Prostate gland (tissue), 2 donors: ENCODE results near the gene GNB5. TPM values are rescaled to one million over a fixed set of nuclear protein-coding genes. Genes with fewer than 3 reads are reported as not detected.
"Not testable (repeated sequence)": the region's sequence is repeated elsewhere in the genome, so short reads cannot be mapped to it uniquely, and the experiment has no call there.

Source experiments
- DNase-seq: peaks from one replicate; pipeline ENCODE4 v3.0.0-alpha.2; 2019; ENCODE audit warnings: low spot score
- H3K27ac ChIP-seq, 2 donors: fragments of 200-600 bp; sonication (generic); 2 replicates each; pipeline ENCODE4 v1.5.1; 2017 to 2019
- H3K27me3 ChIP-seq: fragments of 200-600 bp; sonication (generic); replicated peaks from 2 replicates; pipeline ENCODE4 v1.5.1; 2019; ENCODE audit not compliant: insufficient read depth
- H3K36me3 ChIP-seq, 2 donors: fragments of 200-600 bp; sonication (generic); 1 replicate in 1 of 2; 2 replicates in 1 of 2; pipeline versions ENCODE4 v1.5.1 to v1.8.1; 2017 to 2019
- H3K4me1 ChIP-seq: fragments of 200-600 bp; sonication (generic); replicated peaks from 2 replicates; pipeline ENCODE4 v1.5.1; 2019
- H3K4me3 ChIP-seq, 2 donors: fragments of 200-600 bp; sonication (generic); 2 replicates each; pipeline ENCODE4 v1.5.1; 2017 to 2019
- H3K9me3 ChIP-seq: fragments of 200-600 bp; sonication (generic); 2 replicates; pipeline ENCODE4 v1.5.1; 2017
- POLR2A ChIP-seq: fragments of 450-650 bp; IDR thresholded peaks from one replicate; pipeline ENCODE4 v1.6.1; 2016; ENCODE audit warnings: antibody characterized with exemption, mild to moderate bottlenecking
- POLR2AphosphoS5 ChIP-seq: sonication (generic); formaldehyde crosslinking; IDR thresholded peaks from one replicate; pipeline ENCODE4 v1.6.1; 2017; ENCODE audit warnings: antibody characterized with exemption
- WGBS: methylation state at CpG from one replicate; pipeline ENCODE4 v1.1.5; 2018; 5-methylcytosine and 5-hydroxymethylcytosine counted together
- intact Hi-C: fragments of 100-400 bp; cut with DNase I; formaldehyde crosslinking; loops from one replicate; pipeline ENCODE4 v1.14.2; 2022
- total RNA-seq, 2 donors: library from RNA; depleted of rRNA; stranded (reverse); fragments of >200 nt; gene quantifications; one replicate each; pipeline ENCODE4 v1.1.0, GENCODE V29; 2016
- TF ChIP-seq, protein P1 (sequence below), 4 experiments: fragments of 200-600 bp in 2 of 4; fragments of 450-650 bp in 2 of 4; sonication (generic) in 2 of 4; IDR thresholded peaks; 1 replicate in 3 of 4; 2 replicates in 1 of 4; pipeline ENCODE4 v1.5.1; 2016 to 2019; ENCODE audit warnings: antibody characterized with exemption in 4 of 4, mild to moderate bottlenecking in 2 of 4, moderate library complexity in 2 of 4

The GNB5 gene
- total RNA-seq, 2 donors from 2014 or later, result 23.3 to 85.7 TPM

DNA sequence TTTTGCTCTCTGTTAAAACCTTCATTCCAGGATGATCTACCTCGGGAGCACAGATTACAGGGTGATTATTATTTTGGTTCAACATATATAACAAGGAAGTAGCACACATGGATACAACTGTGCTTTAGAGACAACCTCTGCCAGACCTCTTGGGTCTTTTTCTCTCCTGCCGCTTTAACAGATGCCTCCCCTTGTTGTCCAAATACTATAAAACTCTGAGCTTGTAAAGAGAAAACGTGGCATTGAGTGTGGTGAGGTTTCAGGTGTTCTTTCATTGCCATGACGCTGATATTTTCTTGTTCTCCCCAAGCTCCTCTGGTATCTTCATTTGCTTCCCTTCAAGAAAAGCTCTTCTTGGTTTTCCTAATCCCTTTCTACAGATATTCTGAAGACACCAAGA lies 107.6 kb downstream of the GNB5 start:
- Histone ChIP-seq H3K9me3 (no peaks in the 10 kb centered on the region), H3K27ac (no peak overlapping the region), H3K36me3 (no peaks in the 10 kb centered on the region), H3K4me3 (no peak overlapping the region), H3K4me1 (no peaks in the 10 kb centered on the region), H3K27me3 (no peaks in the 10 kb centered on the region)
- DNase-seq, result no peak
- 23% methylated on average over 4 of the region's 4 CpGs for WGBS
- TF ChIP-seq POLR2A (no peak), POLR2AphosphoS5 (no peak)
- TF ChIP-seq, protein P1, sequence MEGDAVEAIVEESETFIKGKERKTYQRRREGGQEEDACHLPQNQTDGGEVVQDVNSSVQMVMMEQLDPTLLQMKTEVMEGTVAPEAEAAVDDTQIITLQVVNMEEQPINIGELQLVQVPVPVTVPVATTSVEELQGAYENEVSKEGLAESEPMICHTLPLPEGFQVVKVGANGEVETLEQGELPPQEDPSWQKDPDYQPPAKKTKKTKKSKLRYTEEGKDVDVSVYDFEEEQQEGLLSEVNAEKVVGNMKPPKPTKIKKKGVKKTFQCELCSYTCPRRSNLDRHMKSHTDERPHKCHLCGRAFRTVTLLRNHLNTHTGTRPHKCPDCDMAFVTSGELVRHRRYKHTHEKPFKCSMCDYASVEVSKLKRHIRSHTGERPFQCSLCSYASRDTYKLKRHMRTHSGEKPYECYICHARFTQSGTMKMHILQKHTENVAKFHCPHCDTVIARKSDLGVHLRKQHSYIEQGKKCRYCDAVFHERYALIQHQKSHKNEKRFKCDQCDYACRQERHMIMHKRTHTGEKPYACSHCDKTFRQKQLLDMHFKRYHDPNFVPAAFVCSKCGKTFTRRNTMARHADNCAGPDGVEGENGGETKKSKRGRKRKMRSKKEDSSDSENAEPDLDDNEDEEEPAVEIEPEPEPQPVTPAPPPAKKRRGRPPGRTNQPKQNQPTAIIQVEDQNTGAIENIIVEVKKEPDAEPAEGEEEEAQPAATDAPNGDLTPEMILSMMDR (IDR thresholded peaks at IDR 0.05), result no peak
- intact Hi-C loops, result no loop called here

DNA sequence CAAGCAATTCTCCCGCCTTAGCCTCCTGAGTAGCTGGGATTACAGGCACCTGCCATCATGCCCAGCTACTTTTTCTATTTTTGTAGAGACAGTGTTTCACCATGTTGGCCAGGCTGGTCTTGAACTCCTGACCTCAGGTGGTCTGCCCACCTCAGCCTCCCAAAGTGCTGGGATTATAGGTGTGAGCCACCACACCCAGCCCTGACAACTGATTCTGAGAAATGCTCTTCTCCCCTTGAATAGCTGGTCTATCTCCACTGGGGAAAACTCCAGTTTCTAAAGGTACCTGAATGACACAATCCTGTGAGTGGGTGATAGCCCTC lies 108.2 kb downstream of the GNB5 start:
- H3K36me3 ChIP-seq, intact Hi-C loops, H3K27me3 ChIP-seq, H3K4me1 ChIP-seq, H3K9me3 ChIP-seq, H3K4me3 ChIP-seq, H3K27ac ChIP-seq, DNase-seq: not testable (repeated sequence)
- WGBS, result 92% methylated on average over 1 of the region's 1 CpG

DNA sequence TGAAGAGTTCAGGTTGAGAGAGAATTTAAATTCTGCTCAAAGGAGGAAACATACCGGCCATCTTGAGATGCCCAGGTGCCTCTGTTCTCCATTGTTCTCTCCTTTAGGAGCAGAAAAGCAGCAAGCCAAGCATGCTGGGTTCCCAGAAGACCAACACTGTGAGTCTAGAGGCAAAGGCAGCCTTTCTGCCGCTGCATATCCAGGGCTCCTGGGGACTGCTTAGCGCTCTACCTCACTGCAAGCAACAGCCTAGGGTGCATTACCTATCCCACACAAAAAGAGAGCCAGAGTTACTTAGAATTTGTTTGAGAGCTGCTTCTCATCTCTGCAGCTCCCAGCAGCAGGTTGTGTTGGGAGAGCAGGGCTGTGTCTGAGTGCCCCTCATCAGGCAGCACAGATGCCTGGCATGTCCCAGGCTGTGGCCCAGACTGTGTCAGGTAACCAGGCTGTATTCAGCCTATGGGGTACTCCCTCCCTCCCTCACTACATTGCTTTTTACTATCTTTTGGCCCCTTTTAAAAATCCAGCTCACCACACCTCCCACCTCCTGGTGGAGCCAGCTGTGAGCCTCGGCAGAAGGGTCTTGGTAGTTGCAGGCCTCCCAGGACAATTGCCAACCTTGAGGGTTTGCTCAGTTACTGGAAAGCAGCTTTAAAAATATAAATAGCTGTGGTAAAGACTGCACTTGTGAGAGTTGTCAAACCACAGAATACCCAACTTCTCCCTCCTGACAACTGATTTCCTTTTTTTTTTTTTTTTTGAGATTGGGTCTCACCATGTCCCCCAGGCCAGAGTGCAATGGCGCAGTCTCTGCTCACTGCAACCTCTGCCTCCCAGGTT lies 108.8 kb downstream of the GNB5 start:
- Histone ChIP-seq H3K4me3 (no peak overlapping the region), H3K9me3 (no peaks in the 10 kb centered on the region), H3K27ac (no peak overlapping the region), H3K4me1 (no peaks in the 10 kb centered on the region), H3K36me3 (no peaks in the 10 kb centered on the region), H3K27me3 (no peaks in the 10 kb centered on the region)
- intact Hi-C loops, result no loop called here
- 84% methylated on average over 5 of the region's 5 CpGs for WGBS
- TF ChIP-seq POLR2A (no peak), POLR2AphosphoS5 (no peak)
- TF ChIP-seq, protein P1 (IDR thresholded peaks at IDR 0.05), result no peak
- DNase-seq, result no peak

DNA sequence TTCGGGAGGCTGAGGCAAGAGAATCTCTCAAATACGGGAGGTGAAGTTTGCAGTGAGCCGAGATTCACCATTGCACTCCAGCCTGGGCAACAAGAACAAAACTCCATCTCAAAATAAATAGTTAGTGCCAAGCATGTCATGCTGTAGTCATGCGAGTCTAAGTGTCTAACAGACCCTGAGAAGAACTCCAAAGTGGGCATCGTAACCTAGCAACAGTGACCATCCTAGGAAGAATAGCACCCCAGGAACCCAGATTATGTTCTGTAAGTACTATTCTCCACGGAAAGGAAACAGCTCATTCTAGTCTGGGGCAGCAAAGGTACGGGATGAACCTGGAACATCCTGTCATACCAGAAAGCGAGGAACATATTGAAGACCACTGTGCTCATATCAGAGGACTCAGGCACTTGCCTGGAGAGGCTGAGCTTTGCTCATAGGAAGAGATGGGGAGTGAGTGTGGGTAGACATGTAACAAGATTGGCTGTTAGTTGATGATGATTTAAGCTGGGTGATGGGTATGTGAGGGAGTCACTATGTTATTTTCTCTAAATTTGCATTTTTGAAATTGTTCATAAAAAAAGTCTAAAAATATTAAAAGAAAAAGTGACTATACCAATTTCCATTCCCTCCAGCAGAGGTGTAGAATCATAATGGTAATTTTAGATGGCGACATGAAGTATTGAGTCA lies 110.3 kb downstream of the GNB5 start:
- Histone ChIP-seq H3K9me3 (no peaks in the 10 kb centered on the region), H3K36me3 (no peaks in the 10 kb centered on the region), H3K4me1 (no peaks in the 10 kb centered on the region), H3K27me3 (no peaks in the 10 kb centered on the region), H3K4me3 (no peak overlapping the region), H3K27ac (no peak overlapping the region)
- no peak for TF ChIP-seq POLR2A
- TF ChIP-seq POLR2AphosphoS5, result no peak
- TF ChIP-seq, protein P1 (IDR thresholded peaks at IDR 0.05), result no peak
- 88% methylated on average over 9 of the region's 9 CpGs for WGBS
- no peak for DNase-seq
- intact Hi-C loops, result no loop called here

DNA sequence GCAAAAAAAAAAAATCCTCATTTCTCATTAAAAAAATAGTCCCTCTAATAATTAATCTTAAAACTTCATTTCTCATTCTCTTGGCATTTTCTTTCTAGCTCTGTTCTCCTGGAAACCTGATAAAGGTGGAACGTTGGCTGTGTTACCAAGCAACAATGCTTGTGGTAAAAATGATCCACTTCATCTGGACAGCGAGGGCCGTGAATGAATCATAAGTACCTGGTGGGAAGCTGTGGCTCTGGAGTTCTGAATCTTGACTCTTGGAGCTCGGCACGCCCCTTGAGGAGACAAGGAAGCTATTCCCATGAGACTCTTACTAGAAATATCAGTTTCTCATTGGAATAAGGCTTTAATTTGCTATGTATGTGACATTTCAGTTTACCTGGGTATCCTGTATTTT lies 111.2 kb downstream of the GNB5 start:
- H3K4me1 ChIP-seq, result no peaks in the 10 kb centered on the region
- 82% methylated on average over 5 of the region's 5 CpGs for WGBS
- no peak overlapping the region for H3K4me3 ChIP-seq
- TF ChIP-seq POLR2AphosphoS5 (no peak), POLR2A (no peak)
- TF ChIP-seq, protein P1 (IDR thresholded peaks at IDR 0.05), result no peak
- H3K36me3 ChIP-seq, result no peaks in the 10 kb centered on the region
- DNase-seq, result no peak
- intact Hi-C loops, result no loop called here
- H3K27me3 ChIP-seq, result no peaks in the 10 kb centered on the region
- H3K9me3 ChIP-seq, result no peaks in the 10 kb centered on the region
- no peak overlapping the region for H3K27ac ChIP-seq
